GM13976 (cell line): ENCODE results near the gene RAB24.
A peak's percentile ranks its signal among the peaks of the same experiment; 100 is the strongest.

Source experiments
- DNase-seq: peaks from one replicate; pipeline ENCODE4 v3.0.0; 2012; ENCODE audit warnings: low spot score
- CTCF ChIP-seq: IDR thresholded peaks from 2 replicates; pipeline ENCODE4 v1.5.1; 2012; ENCODE audit warnings: borderline replicate concordance, mild to moderate bottlenecking; ENCODE audit not compliant: insufficient read depth; ENCODE audit errors: extremely low read depth, missing control alignments, control extremely low read depth
- in situ Hi-C: fragments of 300-500 bp; cut with MboI; formaldehyde crosslinking; loops from one replicate; pipeline ENCODE4 v1.12.0; 2022; ENCODE audit warnings: low sequenced_read_pairs, mixed read lengths, inconsistent platforms; ENCODE audit not compliant: unreplicated experiment

Gene RAB24

GRCh38 chr5:177315411-177315810, 11.9 kb upstream of the RAB24 start:
- in situ Hi-C loops: no loop called here
- no peak for TF ChIP-seq CTCF
- DNase-seq: no peak

- in situ Hi-C loops: no loop called here
- DNase-seq: no peak
- no peak for TF ChIP-seq CTCF
Measured at GRCh38 chr5:177314376-177315342, 11.1 kb upstream of the RAB24 start.

- in situ Hi-C loops: no loop called here
- TF ChIP-seq CTCF: no peak
- no peak for DNase-seq
Measured at GRCh38 chr5:177313561-177314259, 10.2 kb upstream of the RAB24 start.

GRCh38 chr5:177312649-177313181, 9.2 kb upstream of the RAB24 start:
- DNase-seq: peak; percentile 74
- in situ Hi-C loops: no loop called here
- no peak for TF ChIP-seq CTCF

GRCh38 chr5:177311723-177312648, 8.5 kb upstream of the RAB24 start, which contains the start of gene MXD3:
TSS of gene MXD3 (minus strand) at chr5:177311898. CDS start at chr5:177311830, 68 bp downstream.
- DNase-seq: peak; percentile 98
- in situ Hi-C loops: no loop called here
- TF ChIP-seq CTCF: no peak

- in situ Hi-C loops: no loop called here
- TF ChIP-seq CTCF: no peak
- DNase-seq: no peak
Measured at GRCh38 chr5:177311392-177311722, 7.8 kb upstream of the RAB24 start.
